ENCODE data around the gene OR5K1. TPM values are rescaled to one million over a fixed set of nuclear protein-coding genes. Genes with fewer than 3 reads are reported as not detected.

Gene OR5K1
- 0.57 TPM in 1 of 2 replicates, not detected in the other for total RNA-seq (ENCODE audit: low replicate concordance)

- no peak within 1 kb of the TSS for H3K4me3 ChIP-seq (ENCODE audit: low read depth, low read length)
- no peak for TF ChIP-seq CTCF (IDR thresholded peaks at IDR 0.05; ENCODE audit: insufficient read depth, low read length)
- no peak for DNase-seq (ENCODE audit: low read depth)
Observed at GRCh38 chr3:98462901-98463300, at the start of gene OR5K1. OR5K1 (plus strand) TSS chr3:98463201; CDS start chr3:98469577, 6,376 bp downstream.

- no peak for DNase-seq (ENCODE audit: low read depth)
- no peak for TF ChIP-seq CTCF (IDR thresholded peaks at IDR 0.05; ENCODE audit: insufficient read depth, low read length)
- no peak overlapping the region for H3K4me3 ChIP-seq (ENCODE audit: low read depth, low read length)
Observed at GRCh38 chr3:98432575-98432974, 30.4 kb upstream of the OR5K1 start.

GRCh38 chr3:98433764-98434163, 29.2 kb upstream of the OR5K1 start:
- H3K4me3 ChIP-seq (ENCODE audit: low read depth, low read length): no peak overlapping the region
- no peak for TF ChIP-seq CTCF (IDR thresholded peaks at IDR 0.05; ENCODE audit: insufficient read depth, low read length)
- no peak for DNase-seq (ENCODE audit: low read depth)

GRCh38 chr3:98434412-98434811, 28.6 kb upstream of the OR5K1 start:
- H3K4me3 ChIP-seq (ENCODE audit: low read depth, low read length): no peak overlapping the region
- no peak for DNase-seq (ENCODE audit: low read depth)
- no peak for TF ChIP-seq CTCF (IDR thresholded peaks at IDR 0.05; ENCODE audit: insufficient read depth, low read length)

GRCh38 chr3:98440283-98440682, 22.7 kb upstream of the OR5K1 start:
- no peak for DNase-seq (ENCODE audit: low read depth)
- H3K4me3 ChIP-seq (ENCODE audit: low read depth, low read length): no peak overlapping the region
- no peak for TF ChIP-seq CTCF (IDR thresholded peaks at IDR 0.05; ENCODE audit: insufficient read depth, low read length)

- no peak overlapping the region for H3K4me3 ChIP-seq (ENCODE audit: low read depth, low read length)
- no peak for DNase-seq (ENCODE audit: low read depth)
- TF ChIP-seq CTCF (IDR thresholded peaks at IDR 0.05; ENCODE audit: insufficient read depth, low read length): no peak
Observed at GRCh38 chr3:98445949-98446406, 17.0 kb upstream of the OR5K1 start.

- no peak for TF ChIP-seq CTCF (IDR thresholded peaks at IDR 0.05; ENCODE audit: insufficient read depth, low read length)
- H3K4me3 ChIP-seq (ENCODE audit: low read depth, low read length): no peak overlapping the region
- no peak for DNase-seq (ENCODE audit: low read depth)
Observed at GRCh38 chr3:98449606-98450193, 13.3 kb upstream of the OR5K1 start.

Data from fibroblast of the aortic adventitia (primary cell).